OCI-LY3 (cell line): ENCODE results near the gene ACAA1.

Experiments used
- EZH2phosphoT487 ChIP-seq: fragments of 200-600 bp; shearing (Covaris generic); IDR thresholded peaks from 2 replicates; pipeline ENCODE4 v1.6.1; 2018; ENCODE audit warnings: antibody characterized with exemption, mixed run types, low read depth
- TF ChIP-seq, protein P1 (sequence below): fragments of 200-600, 300-600 bp; sonication (generic); IDR thresholded peaks from 2 replicates; pipeline ENCODE4 v1.5.1; 2014; ENCODE audit warnings: antibody characterized with exemption, low read length, low read depth

GRCh38 chr3:38171622-38172021 is 34.7 kb upstream of the ACAA1 start:
- TF ChIP-seq EZH2phosphoT487: no peak
- TF ChIP-seq, protein P1, sequence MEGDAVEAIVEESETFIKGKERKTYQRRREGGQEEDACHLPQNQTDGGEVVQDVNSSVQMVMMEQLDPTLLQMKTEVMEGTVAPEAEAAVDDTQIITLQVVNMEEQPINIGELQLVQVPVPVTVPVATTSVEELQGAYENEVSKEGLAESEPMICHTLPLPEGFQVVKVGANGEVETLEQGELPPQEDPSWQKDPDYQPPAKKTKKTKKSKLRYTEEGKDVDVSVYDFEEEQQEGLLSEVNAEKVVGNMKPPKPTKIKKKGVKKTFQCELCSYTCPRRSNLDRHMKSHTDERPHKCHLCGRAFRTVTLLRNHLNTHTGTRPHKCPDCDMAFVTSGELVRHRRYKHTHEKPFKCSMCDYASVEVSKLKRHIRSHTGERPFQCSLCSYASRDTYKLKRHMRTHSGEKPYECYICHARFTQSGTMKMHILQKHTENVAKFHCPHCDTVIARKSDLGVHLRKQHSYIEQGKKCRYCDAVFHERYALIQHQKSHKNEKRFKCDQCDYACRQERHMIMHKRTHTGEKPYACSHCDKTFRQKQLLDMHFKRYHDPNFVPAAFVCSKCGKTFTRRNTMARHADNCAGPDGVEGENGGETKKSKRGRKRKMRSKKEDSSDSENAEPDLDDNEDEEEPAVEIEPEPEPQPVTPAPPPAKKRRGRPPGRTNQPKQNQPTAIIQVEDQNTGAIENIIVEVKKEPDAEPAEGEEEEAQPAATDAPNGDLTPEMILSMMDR: no peak
